Mesenchymal stem cell (in vitro differentiated cells and primary cell): ENCODE measurements around the gene PLCB3.

Source experiments
- DNase-seq: peaks from one replicate; pipeline ENCODE4 v3.0.0-alpha.2; 2013
- H2AFZ ChIP-seq: one replicate; pipeline ENCODE4 v1.6.1; 2013; ENCODE audit warnings: low read depth, mild to moderate bottlenecking, control low read depth, inconsistent platforms, low read length, moderate library complexity
- H2AK5ac ChIP-seq: 2 replicates; pipeline ENCODE4 v1.6.1; 2013; ENCODE audit warnings: low read length, moderate library complexity, mild to moderate bottlenecking, inconsistent platforms; ENCODE audit not compliant: severe bottlenecking
- H2BK120ac ChIP-seq: one replicate; pipeline ENCODE4 v1.6.1; 2013; ENCODE audit warnings: low read depth, mild to moderate bottlenecking, inconsistent platforms, low read length, moderate library complexity
- H2BK12ac ChIP-seq, 2 experiments: one replicate each; pipeline ENCODE4 v1.6.1; 2013; ENCODE audit warnings: inconsistent platforms in 2 of 2, low read length in 2 of 2, mild to moderate bottlenecking in 2 of 2, moderate library complexity in 2 of 2, control low read depth in 1 of 2
- H2BK15ac ChIP-seq: one replicate; pipeline ENCODE4 v1.6.1; 2013; ENCODE audit warnings: mild to moderate bottlenecking, low read depth, inconsistent platforms; ENCODE audit not compliant: poor library complexity, severe bottlenecking
- H2BK5ac ChIP-seq: 2 replicates; pipeline ENCODE4 v1.6.1; 2013; ENCODE audit warnings: low read depth, mild to moderate bottlenecking, low read length, control low read depth, inconsistent platforms; ENCODE audit not compliant: poor library complexity, severe bottlenecking
- H3K14ac ChIP-seq, 2 experiments: one replicate each; pipeline ENCODE4 v1.6.1; 2013; ENCODE audit warnings: inconsistent platforms in 2 of 2, low read length in 2 of 2, control low read depth in 1 of 2, mild to moderate bottlenecking in 1 of 2, moderate library complexity in 1 of 2
- H3K18ac ChIP-seq, 2 experiments: one replicate each; pipeline ENCODE4 v1.6.1; 2013; ENCODE audit warnings: inconsistent platforms in 2 of 2, low read length in 2 of 2, control low read depth in 1 of 2, low read depth in 1 of 2, mild to moderate bottlenecking in 1 of 2
- H3K23ac ChIP-seq, 2 experiments: one replicate each; pipeline ENCODE4 v1.6.1; 2013; ENCODE audit warnings: inconsistent platforms in 2 of 2, low read length in 2 of 2, mild to moderate bottlenecking in 2 of 2, moderate library complexity in 2 of 2, control low read depth in 1 of 2
- H3K27ac ChIP-seq: 2 replicates; pipeline ENCODE4 v1.5.1; 2013; ENCODE audit warnings: mild to moderate bottlenecking, moderate library complexity, low read length, control low read depth, inconsistent platforms; ENCODE audit not compliant: poor library complexity, severe bottlenecking
- H3K27me3 ChIP-seq, 2 experiments: 2 replicates each; pipeline versions ENCODE4 v1.6.1 to v1.7.0; 2013; ENCODE audit warnings: low read length in 2 of 2, mild to moderate bottlenecking in 2 of 2, moderate library complexity in 2 of 2, control low read depth in 1 of 2, inconsistent platforms in 1 of 2; ENCODE audit not compliant: control insufficient read depth in 1 of 2, insufficient read depth in 1 of 2
- H3K36me3 ChIP-seq, 2 experiments: 2 replicates each; pipeline versions ENCODE4 v1.6.1 to v1.7.0; 2013; ENCODE audit warnings: low read length in 2 of 2, control low read depth in 1 of 2, inconsistent platforms in 1 of 2, low read depth in 1 of 2, mild to moderate bottlenecking in 1 of 2; ENCODE audit not compliant: insufficient read depth in 2 of 2, control insufficient read depth in 1 of 2
- H3K4ac ChIP-seq, 2 experiments: one replicate each; pipeline ENCODE4 v1.6.1; 2013; ENCODE audit warnings: inconsistent platforms in 2 of 2, low read length in 2 of 2, mild to moderate bottlenecking in 2 of 2, moderate library complexity in 2 of 2, control low read depth in 1 of 2, low read depth in 1 of 2
- H3K4me1 ChIP-seq: 2 replicates; pipeline ENCODE4 v1.6.1; 2013; ENCODE audit warnings: low read depth, low read length, control low read depth; ENCODE audit not compliant: control insufficient read depth, insufficient read depth
- H3K4me2 ChIP-seq: 2 replicates; pipeline ENCODE4 v1.6.1; 2013; ENCODE audit warnings: low read length, mild to moderate bottlenecking, inconsistent platforms; ENCODE audit not compliant: poor library complexity, severe bottlenecking
- H3K4me3 ChIP-seq, 2 experiments: 2 replicates each; pipeline versions ENCODE4 v1.5.1 to v1.7.0; 2013; ENCODE audit warnings: low read length in 2 of 2, mild to moderate bottlenecking in 2 of 2, control low read depth in 1 of 2, low read depth in 1 of 2; ENCODE audit not compliant: insufficient read depth in 1 of 2
- H3K79me1 ChIP-seq: replicated peaks from 2 replicates; pipeline ENCODE4 v1.6.1; 2013; ENCODE audit warnings: mild to moderate bottlenecking, control low read depth, low read length, inconsistent platforms; ENCODE audit not compliant: poor library complexity, severe bottlenecking
- H3K9ac ChIP-seq: 2 replicates; pipeline ENCODE4 v1.7.0; 2013; ENCODE audit warnings: mild to moderate bottlenecking, low read length, moderate library complexity
- H3K9me3 ChIP-seq: 2 replicates; pipeline ENCODE4 v1.7.0; 2013; ENCODE audit warnings: mild to moderate bottlenecking, low read length; ENCODE audit not compliant: control insufficient read depth
- H4K8ac ChIP-seq: one replicate; pipeline ENCODE4 v1.6.1; 2013; ENCODE audit warnings: inconsistent platforms, mild to moderate bottlenecking, low read length, moderate library complexity
- H4K91ac ChIP-seq: one replicate; pipeline ENCODE4 v1.6.1; 2013; ENCODE audit warnings: mild to moderate bottlenecking, low read length, inconsistent platforms
- whole genome bisulfite sequencing: methylation state at CpG from one replicate; pipeline ENCODE4 v1.1.7; 2013; ENCODE audit warnings: mixed read lengths; 5-methylcytosine and 5-hydroxymethylcytosine counted together

The PLCB3 gene

DNA sequence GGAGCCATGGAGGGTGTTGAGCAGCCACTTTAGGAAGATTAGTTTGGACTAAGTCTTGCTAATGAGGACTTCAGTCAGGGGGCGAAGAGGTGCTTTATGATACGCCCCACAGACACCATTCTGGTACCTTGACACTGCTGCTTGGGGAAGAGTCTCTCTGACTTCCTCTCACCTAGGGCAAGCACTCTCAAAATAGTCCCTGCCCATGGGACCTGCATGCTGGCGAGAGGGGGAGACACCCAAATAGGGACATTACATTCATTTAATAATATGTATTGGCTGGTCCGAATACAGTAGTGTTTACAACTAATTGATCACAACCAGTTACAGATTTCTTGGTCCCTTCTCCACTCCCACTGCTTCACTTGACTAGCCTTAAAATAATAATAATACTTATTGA lies 44.4 kb downstream of the PLCB3 start:
- H2BK120ac ChIP-seq: no peak overlapping the region
- no peak overlapping the region for H4K91ac ChIP-seq

DNA sequence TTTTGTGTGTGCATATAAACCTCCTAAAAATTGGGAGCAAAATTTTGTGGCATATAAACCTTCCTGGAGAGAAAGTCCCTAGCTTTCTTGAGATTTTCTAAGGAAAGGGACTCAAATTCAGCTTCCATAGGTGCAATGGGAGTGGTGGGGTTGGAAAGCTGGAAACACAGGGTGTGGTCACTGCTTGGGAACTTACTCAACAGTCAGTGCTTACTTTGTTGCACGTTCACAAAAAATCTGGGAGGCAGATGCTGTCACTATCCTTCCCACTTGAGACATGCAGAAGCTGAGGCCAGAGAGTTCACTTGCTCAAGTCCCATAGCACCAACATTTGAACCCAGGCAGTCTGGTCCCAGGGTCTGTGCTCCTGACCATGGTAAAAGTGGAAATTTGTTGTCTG lies 44.9 kb downstream of the PLCB3 start:
- no peak overlapping the region for H2AFZ ChIP-seq
- 22% methylated on average over 1 of the region's 1 CpG for WGBS
- H3K9me3 ChIP-seq: no peaks in the 10 kb centered on the region
- H4K91ac ChIP-seq: no peak overlapping the region
- H3K36me3 ChIP-seq: peaks cover 0 to 1% of the 10 kb centered on the region in 2 experiments
- H3K4me3 ChIP-seq: no peak overlapping the region
- DNase-seq: no peak
- no peak overlapping the region for H2BK5ac ChIP-seq
- H3K4me1 ChIP-seq: peaks cover 32% of the 10 kb centered on the region
- no peak overlapping the region for H4K8ac ChIP-seq
- no peak overlapping the region for H3K14ac ChIP-seq
- H3K9ac ChIP-seq: no peak overlapping the region
- H2BK12ac ChIP-seq: no peak overlapping the region
- peaks cover 82 to 87% of the 10 kb centered on the region in 2 experiments for H3K27me3 ChIP-seq
- H2AK5ac ChIP-seq: no peak overlapping the region
- no peak overlapping the region for H3K23ac ChIP-seq
- no peak overlapping the region for H2BK15ac ChIP-seq
- peaks cover 1% of the 10 kb centered on the region for H3K79me1 ChIP-seq
- H3K18ac ChIP-seq: no peak overlapping the region
- no peak overlapping the region for H2BK120ac ChIP-seq
- H3K4ac ChIP-seq: no peak overlapping the region
- H3K4me2 ChIP-seq: no peak overlapping the region
- H3K27ac ChIP-seq: no peak overlapping the region

More for the DNA sequence above, 44.4 kb downstream of the PLCB3 start:
- no peak for DNase-seq
- Histone ChIP-seq H4K8ac (no peak overlapping the region), H3K4ac (no peak overlapping the region), H2BK15ac (no peak overlapping the region), H3K9me3 (no peaks in the 10 kb centered on the region), H3K14ac (no peak overlapping the region), H3K18ac (no peak overlapping the region), H3K4me1 (peaks cover 33% of the 10 kb centered on the region), H2AFZ (no peak overlapping the region), H3K4me3 (no peak overlapping the region), H3K23ac (no peak overlapping the region), H3K27ac (no peak overlapping the region), H3K27me3 (peaks cover 85 to 91% of the 10 kb centered on the region in 2 experiments), H2BK12ac (no peak overlapping the region), H3K36me3 (peaks cover 0 to 2% of the 10 kb centered on the region in 2 experiments), H3K4me2 (no peak overlapping the region), H3K79me1 (peaks cover 1% of the 10 kb centered on the region), H2BK5ac (no peak overlapping the region), H2AK5ac (no peak overlapping the region), H3K9ac (no peak overlapping the region)
- 61% methylated on average over 2 of the region's 4 CpGs for WGBS

DNA sequence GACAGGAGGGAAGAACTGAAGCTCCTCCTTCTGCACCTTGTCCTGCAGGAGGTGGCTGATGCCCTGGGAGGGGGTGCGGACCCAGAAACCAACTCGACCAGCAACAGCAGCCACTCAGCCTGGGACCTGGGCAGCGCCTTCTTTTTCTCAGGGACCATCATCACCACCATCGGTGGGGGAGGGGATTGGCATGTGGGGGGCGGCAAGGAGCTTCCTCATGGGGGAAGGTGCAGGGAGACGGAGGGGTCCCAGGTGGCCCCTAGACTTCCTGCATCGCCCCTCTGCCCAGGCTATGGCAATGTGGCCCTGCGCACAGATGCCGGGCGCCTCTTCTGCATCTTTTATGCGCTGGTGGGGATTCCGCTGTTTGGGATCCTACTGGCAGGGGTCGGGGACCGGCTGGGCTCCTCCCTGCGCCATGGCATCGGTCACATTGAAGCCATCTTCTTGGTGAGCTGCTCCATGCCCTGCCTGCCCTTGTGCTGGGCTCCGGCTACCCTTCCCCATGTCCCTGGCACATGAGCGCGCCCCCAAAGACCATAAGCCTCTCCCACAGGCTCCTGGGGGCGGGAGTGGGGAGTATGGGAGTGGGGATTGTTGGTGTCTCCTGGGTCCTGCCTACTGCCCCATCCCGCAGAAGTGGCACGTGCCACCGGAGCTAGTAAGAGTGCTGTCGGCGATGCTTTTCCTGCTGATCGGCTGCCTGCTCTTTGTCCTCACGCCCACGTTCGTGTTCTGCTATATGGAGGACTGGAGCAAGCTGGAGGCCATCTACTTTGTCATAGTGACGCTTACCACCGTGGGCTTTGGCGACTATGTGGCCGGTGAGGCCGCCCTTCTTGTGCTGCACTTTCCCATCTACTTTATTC lies 45.7 kb downstream of the PLCB3 start:
- no peak overlapping the region for H2AK5ac ChIP-seq
- no peak overlapping the region for H3K27ac ChIP-seq
- H3K79me1 ChIP-seq: no peaks in the 10 kb centered on the region
- no peak overlapping the region for H4K8ac ChIP-seq
- H3K4me3 ChIP-seq: no peak overlapping the region
- no peak overlapping the region for H3K4me2 ChIP-seq
- no peak overlapping the region for H2BK15ac ChIP-seq
- H3K4ac ChIP-seq: no peak overlapping the region
- H3K9ac ChIP-seq: no peak overlapping the region
- peaks cover 80 to 81% of the 10 kb centered on the region in 2 experiments for H3K27me3 ChIP-seq
- H3K23ac ChIP-seq: no peak overlapping the region
- H4K91ac ChIP-seq: no peak overlapping the region
- H2BK5ac ChIP-seq: no peak overlapping the region
- peaks cover 24% of the 10 kb centered on the region for H3K4me1 ChIP-seq
- no peak overlapping the region for H3K18ac ChIP-seq
- H3K14ac ChIP-seq: no peak overlapping the region
- no peak for DNase-seq
- no peak overlapping the region for H2BK12ac ChIP-seq
- no peak overlapping the region for H2AFZ ChIP-seq
- WGBS: 18% methylated on average over 28 of the region's 34 CpGs
- H3K9me3 ChIP-seq: no peaks in the 10 kb centered on the region
- no peak overlapping the region for H2BK120ac ChIP-seq
- no peaks in the 10 kb centered on the region for H3K36me3 ChIP-seq

DNA sequence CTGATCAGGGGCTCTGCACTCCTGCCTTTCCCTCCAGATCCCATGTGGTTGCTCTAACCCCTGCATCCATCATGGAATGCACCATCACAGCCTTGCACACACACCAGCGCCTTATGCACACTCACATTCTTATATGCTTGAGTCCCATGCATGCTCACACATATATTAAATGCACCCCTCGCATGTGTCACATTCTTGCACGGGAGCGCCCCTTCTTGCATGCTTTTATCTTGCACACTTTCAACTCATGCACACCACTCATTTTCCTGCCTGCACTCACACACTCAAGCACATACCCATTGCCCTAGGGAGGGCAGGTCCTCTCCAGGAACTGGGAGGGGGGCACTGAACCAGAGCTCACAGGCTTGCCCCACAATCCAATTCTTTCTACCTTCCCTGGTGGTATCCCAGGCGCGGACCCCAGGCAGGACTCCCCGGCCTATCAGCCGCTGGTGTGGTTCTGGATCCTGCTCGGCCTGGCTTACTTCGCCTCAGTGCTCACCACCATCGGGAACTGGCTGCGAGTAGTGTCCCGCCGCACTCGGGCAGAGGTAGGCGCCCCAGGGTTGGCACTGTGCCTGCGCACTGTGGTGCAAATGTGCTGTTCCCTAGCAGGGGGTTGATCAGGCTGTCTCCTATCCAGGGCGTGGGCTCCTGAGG lies 46.5 kb downstream of the PLCB3 start:
- Histone ChIP-seq H3K36me3 (no peaks in the 10 kb centered on the region), H3K27me3 (peaks cover 72 to 75% of the 10 kb centered on the region in 2 experiments), H3K4ac (no peak overlapping the region), H2BK15ac (no peak overlapping the region), H3K27ac (no peak overlapping the region), H3K14ac (no peak overlapping the region), H2BK5ac (no peak overlapping the region), H3K79me1 (no peaks in the 10 kb centered on the region), H2BK12ac (no peak overlapping the region), H3K23ac (peak overlapping the region in 1 of 2 experiments; percentile 43), H3K18ac (no peak overlapping the region), H2AK5ac (no peak overlapping the region), H4K8ac (no peak overlapping the region), H3K4me1 (peaks cover 19% of the 10 kb centered on the region), H2BK120ac (no peak overlapping the region), H3K4me2 (no peak overlapping the region), H3K9me3 (no peaks in the 10 kb centered on the region), H2AFZ (no peak overlapping the region), H3K9ac (no peak overlapping the region), H3K4me3 (no peak overlapping the region), H4K91ac (no peak overlapping the region)
- no peak for DNase-seq
- WGBS: 55% methylated on average over 18 of the region's 18 CpGs
